Suprapubic skin (tissue), 3 donors: ENCODE data around the gene CDC25C.

Experiments
- CTCF ChIP-seq, 2 donors: fragments of 200-600 bp in 1 of 2; fragments of 450-650 bp in 1 of 2; sonication (generic) in 1 of 2; IDR thresholded peaks; one replicate each; pipeline ENCODE4 v1.5.1; 2016 to 2019; ENCODE audit warnings: antibody characterized with exemption in 2 of 2, mild to moderate bottlenecking in 1 of 2, moderate library complexity in 1 of 2
- POLR2A ChIP-seq, 2 donors: fragments of 450-650 bp; IDR thresholded peaks; one replicate each; pipeline ENCODE4 v1.6.1; 2017; ENCODE audit warnings: antibody characterized with exemption in 2 of 2, mild to moderate bottlenecking in 2 of 2, moderate library complexity in 2 of 2

GRCh38 chr5:138238034-138238433 lies 93.6 kb downstream of the CDC25C start:
- TF ChIP-seq POLR2A (IDR thresholded peaks at IDR 0.05) (no peak), CTCF (IDR thresholded peaks at IDR 0.05) (no peak)
